Raji (cell line): ENCODE data around the gene COX18.

Source experiments
- POLR2A ChIP-seq: IDR thresholded peaks from 2 replicates; pipeline ENCODE4 v1.6.1; 2011; ENCODE audit warnings: low read depth, low read length, control low read depth; ENCODE audit not compliant: insufficient read depth

Gene COX18

DNA sequence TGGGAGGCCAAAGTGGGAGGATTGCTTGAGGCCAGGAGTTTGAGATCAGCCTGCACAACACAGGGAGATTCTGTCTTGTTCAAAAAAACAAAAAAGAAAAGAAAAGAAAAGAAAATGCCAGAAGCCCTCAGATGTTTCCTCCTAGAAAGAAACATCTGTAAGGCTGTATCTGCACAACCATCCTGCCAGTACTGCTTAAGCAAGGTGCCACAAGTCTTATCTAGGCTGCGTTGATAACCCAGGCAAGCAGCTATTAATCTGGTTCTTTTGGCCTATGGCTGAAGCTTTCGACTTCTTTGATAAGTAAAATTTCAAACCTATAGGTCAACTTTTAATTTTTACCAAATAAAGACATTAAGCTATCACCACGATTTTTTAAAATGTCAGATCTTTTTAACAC lies 3.1 kb downstream of the COX18 start:
- no peak for TF ChIP-seq POLR2A

DNA sequence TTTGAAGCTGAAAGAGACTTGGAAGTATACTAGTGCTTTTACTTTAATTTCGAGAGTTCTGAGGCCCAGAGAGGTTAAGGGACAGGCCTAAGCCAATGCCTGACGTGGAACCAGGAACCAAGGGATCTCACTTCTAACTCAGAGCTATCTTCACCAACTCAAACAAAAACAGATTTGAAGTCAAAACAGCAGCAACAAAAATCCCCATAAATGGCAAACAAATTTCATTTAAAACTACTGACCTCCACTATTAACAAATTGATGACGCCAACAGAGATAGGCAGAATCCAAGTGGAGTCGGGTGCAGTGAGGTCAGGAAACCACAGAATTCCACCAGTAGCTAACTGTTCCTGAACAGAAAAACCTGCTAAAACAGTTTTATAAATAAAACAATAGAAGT lies 5.0 kb downstream of the COX18 start:
- TF ChIP-seq POLR2A = no peak

DNA sequence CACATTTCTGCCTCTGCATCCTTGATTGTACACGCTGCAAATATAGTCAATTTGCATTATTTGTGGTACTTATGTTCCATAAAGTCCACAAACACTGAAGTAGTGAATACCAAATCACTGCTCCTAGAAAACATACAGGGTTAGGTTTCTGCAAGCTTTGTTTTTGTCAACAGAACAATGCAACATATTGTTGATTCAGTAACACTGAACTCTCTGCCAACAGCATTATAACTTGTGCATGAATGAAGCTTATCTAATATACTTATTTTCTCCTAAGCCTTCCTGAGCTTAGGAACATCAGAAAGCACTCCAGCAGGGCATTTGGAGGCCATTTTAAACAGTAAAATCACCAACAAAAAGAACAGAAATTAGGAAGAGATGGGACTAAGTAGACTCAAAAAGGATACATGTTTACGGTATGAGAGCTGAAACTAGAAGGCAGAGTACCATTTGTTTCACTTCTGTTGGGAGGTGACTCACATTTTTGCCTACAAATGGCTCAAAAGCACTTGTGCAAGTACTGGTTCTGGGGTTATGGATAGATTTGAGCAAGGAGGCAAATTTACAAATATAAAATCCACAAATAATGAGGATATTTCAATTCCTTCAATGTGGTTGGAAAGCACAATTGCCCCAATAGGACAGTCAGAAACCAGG lies 14.1 kb downstream of the COX18 start:
- TF ChIP-seq POLR2A = no peak

DNA sequence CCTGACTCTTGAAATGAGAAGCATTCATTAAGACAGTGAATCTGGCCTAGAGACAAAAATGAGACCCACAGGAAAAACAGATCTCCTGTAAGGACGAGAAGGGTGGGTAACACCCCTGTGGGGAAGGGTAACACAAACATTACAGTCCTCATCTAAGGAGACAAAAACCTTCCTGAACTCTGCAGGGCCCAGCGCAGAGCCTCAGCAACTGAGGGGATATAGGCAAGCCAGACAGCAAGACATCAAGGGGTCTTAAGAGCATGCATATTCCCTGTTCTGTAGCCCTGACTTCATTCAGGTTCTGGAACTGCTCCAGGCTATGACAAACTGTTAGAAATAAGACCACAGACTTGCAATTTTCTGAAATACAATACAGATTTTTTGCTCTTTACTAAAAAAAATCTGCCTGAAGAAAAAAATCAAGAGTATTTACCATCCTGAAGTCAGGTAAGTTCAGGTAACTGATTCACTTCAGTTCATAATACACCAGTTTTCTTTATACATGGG lies 15.5 kb downstream of the COX18 start:
- TF ChIP-seq POLR2A = no peak

DNA sequence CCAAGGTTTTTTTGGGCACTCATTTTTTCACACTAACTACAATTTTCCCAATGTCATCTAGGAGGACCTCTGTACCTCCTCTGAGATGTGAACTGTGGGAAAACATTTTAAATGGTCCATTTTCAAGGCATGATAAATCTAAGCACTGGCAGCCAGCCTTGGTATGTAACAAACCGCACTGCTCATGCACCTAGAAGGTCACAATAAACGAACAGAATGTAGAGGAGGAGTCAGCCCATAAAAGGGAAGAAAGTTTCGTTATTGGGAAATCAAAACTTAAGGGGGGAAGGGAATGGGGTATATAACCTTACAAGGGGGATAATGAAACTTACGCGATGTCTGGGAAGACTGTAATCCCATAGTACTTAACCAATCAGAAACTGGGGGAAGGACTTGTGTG lies 16.4 kb downstream of the COX18 start:
- TF ChIP-seq POLR2A = no peak

DNA sequence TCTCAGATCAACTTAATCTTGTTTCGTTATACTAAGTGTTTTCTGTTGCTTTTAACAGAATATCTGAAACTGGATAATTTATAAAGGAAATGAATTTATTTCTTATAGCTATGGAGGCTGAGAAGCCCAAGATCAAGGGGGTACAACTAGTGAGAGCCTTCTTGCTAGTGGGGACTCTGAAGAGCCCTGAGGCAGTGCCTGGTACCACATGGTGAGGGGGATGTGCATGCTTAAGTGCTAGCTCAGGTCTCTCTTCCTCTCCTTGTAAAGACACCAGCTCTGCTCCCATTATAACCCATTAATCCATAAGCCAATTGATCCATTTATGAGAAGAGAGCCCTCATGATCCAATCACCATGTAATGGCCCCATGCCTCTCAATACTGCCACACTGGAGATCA lies 17.9 kb downstream of the COX18 start:
- TF ChIP-seq POLR2A = no peak

DNA sequence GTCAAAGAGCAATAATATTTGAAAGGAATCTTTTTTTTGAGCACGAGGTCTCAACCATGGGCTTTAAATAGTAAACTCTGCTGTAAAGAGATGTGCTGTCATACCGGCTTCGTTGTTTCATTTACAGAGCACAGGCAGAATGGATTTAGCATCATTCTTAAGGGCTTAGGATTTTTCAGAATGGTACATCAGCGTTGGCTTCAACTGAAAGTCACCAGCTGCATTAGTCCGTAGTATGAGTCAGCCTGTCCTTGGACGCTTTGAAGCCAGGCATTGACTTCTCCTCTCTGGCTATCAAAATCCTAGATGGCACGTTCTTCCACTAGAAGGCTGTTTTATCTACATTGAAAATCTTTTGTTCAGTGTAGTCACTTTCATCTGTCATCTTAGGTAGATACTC lies 23.6 kb downstream of the COX18 start:
- TF ChIP-seq POLR2A = no peak

DNA sequence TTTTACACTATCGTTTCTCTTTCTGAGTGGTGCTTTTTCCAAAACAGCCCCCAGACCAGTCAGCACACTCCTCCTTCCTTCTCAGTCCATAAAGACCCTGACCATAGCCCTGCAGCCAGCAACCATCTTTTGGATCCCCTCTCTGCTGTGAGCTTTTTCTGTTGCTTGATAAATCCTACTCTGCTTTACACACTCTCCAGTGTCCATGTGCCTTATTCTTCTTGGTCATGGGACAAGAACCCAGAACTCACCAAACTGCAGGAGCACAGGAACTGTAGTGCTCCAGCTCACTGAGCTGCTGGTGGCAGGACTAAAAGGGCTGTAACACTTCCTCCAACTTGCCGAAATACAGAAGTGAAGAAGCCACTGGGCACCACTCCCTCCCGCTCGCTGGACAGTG lies 32.5 kb downstream of the COX18 start:
- no peak for TF ChIP-seq POLR2A

DNA sequence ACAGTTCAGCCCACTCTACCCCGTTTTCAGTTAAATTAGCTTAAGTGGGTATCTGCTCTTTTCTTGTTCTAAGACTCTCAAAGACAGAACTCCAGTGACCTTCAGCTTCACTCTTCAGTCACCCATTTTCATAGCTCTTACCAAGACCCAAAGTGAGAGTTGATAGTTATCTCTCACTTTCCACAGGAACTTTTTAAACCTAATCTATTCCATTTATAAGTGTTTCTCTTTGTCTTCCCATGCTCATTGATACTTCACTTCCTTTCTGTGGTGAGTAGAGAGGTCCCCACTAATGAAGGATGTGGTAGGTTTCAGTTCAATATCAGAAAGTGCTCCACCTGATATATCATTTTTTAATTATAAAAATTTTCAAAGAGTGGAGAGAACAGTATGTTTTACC lies 33.4 kb downstream of the COX18 start:
- no peak for TF ChIP-seq POLR2A

DNA sequence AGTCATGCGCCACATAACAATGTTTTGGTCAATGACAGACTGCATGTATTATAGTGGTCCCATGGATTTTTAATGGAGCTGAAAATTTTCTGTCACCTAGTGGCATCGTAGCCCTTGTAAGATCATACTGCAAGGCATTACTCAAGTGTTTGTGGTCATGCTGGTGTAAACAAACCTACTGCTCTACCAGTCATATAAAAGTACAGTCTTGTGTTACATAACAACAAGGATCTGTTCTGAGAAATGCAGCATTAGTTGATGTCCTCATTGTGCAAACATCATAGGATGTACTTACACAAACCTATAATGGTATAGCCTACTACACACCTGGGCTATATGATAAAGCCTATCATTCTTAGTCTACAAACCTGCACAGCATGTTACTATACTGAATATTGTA lies 34.6 kb downstream of the COX18 start:
- TF ChIP-seq POLR2A = no peak

DNA sequence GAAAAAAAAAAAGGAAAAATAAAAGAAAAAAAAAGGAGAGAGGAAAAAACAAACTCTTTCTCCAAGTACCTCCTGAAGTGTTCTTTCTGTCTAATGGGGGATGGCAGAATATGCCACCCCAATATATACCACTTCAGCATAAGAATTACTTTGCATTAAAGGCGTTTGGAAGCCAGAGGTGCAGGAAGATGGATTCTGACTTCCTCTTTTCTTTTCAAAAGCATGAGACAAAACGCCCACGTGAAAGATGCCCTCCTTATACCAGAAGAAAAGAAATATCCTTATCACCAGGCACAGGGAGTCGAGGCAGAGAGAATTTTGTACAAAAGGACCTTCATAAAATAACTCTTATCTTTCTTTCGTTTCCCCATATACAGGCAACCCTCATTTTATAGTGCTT lies 40.9 kb downstream of the COX18 start:
- no peak for TF ChIP-seq POLR2A

DNA sequence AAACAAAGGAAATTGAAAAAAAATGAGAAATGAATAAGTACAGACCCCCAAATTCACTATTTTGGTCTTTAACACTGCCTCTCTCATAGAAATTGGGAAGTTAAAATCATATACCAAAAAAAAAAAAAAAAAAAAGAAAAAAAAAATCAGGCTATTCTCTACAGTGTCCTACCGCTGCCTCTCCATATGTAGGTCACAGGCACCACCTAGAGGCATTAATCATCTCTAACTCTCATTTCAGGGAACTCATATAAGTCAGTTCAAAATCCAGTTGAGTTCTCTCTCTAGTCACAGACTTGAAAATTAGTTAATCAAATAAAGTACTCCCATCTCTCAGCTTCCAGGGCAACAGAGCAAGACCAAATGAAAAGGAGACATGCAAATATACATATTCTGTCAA lies 47.9 kb downstream of the COX18 start:
- no peak for TF ChIP-seq POLR2A

DNA sequence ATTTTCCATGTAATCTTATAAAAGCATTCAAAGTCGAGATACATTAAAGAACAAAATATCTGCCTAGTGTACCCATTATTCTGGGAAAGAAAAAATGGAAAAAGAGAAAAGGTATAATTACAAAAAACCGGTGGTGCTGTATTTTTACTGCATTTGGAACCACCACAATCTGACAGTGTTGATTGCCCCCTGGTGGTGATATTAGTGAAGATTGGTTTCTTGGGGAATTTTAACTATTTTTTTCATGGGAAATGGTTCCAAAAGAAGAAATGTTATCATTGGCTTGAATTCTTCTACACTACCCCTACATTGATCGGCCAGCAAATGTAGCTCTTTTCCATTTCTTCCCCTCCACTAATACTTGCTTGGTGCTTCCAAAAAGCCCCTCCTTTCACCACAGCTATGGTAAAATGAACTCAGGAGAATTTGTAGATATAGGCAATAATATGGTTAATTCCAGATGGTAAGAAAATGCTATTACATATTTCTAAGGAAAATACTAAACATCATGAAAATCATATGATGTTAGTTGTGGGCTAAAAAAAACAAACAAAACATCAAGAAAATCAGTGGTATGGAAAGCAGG lies 50.0 kb downstream of the COX18 start:
- TF ChIP-seq POLR2A = no peak

DNA sequence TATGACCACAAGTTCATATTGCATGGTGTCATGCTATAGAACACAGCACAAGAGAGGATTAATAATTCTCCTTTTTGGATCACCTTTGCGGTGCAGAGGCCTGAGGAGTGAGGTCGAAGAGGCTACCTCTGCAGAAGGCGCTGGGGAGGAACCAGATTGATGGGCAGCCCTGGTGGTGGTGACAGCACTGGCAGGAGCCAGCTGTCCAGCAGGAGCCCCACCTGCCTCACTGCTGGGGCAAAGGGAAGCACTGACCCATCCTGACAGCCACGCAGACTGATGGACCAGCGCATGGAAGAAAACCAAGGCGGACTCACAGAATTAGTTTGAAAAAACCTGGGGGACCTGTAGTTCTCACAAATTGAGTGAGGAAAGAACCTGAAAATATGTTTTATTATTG lies 50.9 kb downstream of the COX18 start:
- TF ChIP-seq POLR2A = no peak

DNA sequence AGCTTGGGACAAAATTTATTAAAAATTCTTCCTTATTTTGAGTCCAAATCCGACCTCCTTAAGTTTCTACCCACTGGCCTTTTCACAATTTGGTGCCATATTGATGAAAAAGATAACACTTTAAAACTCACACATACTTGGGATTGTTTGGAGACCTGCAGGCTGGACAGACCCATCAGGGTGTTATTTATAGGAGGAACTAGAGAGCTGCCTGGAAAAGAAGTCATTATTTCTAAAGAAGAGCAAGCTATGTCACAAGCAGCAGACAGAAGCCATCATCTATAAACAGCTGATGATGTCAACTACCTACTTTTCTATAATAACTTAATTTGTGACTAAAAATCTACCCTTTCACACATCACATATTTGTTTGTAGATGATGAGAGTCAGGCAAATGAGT lies 56.2 kb downstream of the COX18 start:
- no peak for TF ChIP-seq POLR2A

DNA sequence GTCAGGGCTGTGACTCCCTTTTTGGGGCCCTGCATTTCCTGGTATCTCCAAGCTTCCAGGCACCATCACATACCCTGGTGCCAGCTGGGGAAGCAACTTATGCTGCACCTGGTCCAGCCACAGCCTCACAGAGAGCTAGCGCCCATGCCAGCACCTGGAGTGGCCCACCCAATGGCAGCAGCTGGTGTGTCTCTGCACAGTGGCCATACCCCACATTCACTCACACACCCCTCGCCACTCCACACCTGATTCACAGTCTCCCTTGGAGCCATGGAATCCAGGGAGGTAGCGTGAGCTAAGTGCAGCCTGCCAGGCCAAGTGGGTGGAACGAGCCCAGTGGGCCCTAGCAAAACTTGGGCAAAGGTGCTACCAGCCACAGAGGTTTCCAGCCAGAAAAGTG lies 56.8 kb downstream of the COX18 start:
- TF ChIP-seq POLR2A = no peak

DNA sequence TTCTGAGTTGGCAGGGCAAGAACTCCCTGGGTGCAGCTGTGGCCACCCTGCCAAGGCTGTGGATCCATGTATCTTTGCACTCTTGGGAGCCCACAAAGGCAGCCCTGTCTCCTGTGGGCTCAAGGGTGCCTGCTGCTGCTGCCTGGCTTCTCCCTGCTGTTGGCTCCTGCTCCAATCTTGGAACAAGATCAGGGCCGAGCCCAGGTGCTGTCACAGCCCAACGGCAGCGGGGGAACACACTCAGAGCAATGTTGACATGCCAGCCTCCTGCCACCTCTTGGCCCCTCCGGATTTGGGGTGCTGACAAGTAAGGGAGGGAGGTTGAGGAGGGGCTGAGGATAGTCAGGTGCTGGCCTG lies 57.9 kb downstream of the COX18 start:
- TF ChIP-seq POLR2A = no peak
